Erythroblast (primary cell): ENCODE data around the gene GBP7.

Experiments used
- GATA1 ChIP-seq: IDR thresholded peaks from 2 replicates; pipeline ENCODE4 v1.6.1; 2011; ENCODE audit warnings: low read depth, mild to moderate bottlenecking, control low read depth, low read length, moderate library complexity
- POLR2A ChIP-seq: IDR thresholded peaks from 2 replicates; pipeline ENCODE4 v1.6.1; 2011; ENCODE audit warnings: mild to moderate bottlenecking, low read length

DNA sequence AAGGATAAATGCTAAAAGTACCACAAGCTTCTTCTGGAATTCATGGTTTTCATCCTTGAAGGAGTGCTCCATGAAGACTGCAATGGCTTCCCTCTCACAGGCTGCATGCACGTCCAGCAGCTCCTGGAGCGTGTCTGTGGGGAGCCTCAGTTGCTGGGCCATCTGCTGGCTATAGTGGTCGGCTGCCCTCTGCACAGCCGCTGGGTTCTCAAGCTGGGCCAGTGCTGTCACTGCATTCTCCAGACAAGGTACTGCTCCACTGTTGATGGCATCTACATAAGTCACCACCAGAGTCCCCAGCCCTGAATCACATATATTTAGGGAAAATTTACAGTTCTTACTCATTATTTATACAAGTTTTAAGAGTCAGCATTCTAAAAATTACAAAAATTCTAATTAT, 14.2 kb upstream of the GBP7 start:
- TF ChIP-seq POLR2A: no peak
- no peak for TF ChIP-seq GATA1
